Sigmoid colon (tissue), 4 donors: ENCODE measurements around the gene ZBTB14.

Experiments
- CTCF ChIP-seq, 4 experiments: fragments of 450-650 bp in 3 of 4; fragments of 200-600 bp in 1 of 4; IDR thresholded peaks; one replicate each; pipeline ENCODE4 v1.5.1; 2016 to 2019; ENCODE audit warnings: antibody characterized with exemption in 4 of 4, mild to moderate bottlenecking in 3 of 4, moderate library complexity in 2 of 4
- EP300 ChIP-seq, 4 donors: sonication (generic); formaldehyde crosslinking; IDR thresholded peaks; one replicate each; pipeline ENCODE4 v1.6.1; 2017; ENCODE audit warnings: antibody characterized with exemption in 4 of 4
- POLR2AphosphoS5 ChIP-seq, 4 donors: sonication (generic); formaldehyde crosslinking; IDR thresholded peaks; one replicate each; pipeline ENCODE4 v1.6.1; 2017; ENCODE audit warnings: antibody characterized with exemption in 4 of 4

- TF ChIP-seq CTCF (IDR thresholded peaks at IDR 0.05) = no peak
- TF ChIP-seq POLR2AphosphoS5 (IDR thresholded peaks at IDR 0.05) = no peak
- no peak for TF ChIP-seq EP300 (IDR thresholded peaks at IDR 0.05)
Measured at GRCh38 chr18:5251117-5251516, 44.4 kb downstream of the ZBTB14 start.
